Measurements from ENCODE around the gene CAPN5.

The CAPN5 gene

GRCh38 chr11:77054084-77054483, 12.7 kb upstream of the CAPN5 start:
- Histone ChIP-seq H3K27ac (ENCODE audit: low read depth, low read length, poor library complexity, severe bottlenecking) (no peak overlapping the region), H3K4me3 (ENCODE audit: low read depth, low read length, poor library complexity, severe bottlenecking) (no peak overlapping the region), H3K4me1 (ENCODE audit: insufficient read depth, low read length, severe bottlenecking) (no peaks in the 10 kb centered on the region), H3K4me2 (ENCODE audit: low read length) (no peak overlapping the region), H3K79me2 (ENCODE audit: insufficient read depth, low read length) (no peaks in the 10 kb centered on the region), H2AFZ (ENCODE audit: low read length) (no peak overlapping the region), H3K9ac (ENCODE audit: low read length) (no peak overlapping the region), H3F3A (ENCODE audit: insufficient read depth, low read length) (no peaks in the 10 kb centered on the region), H4K20me1 (ENCODE audit: insufficient read depth, low read length) (no peaks in the 10 kb centered on the region), H3K36me3 (ENCODE audit: insufficient read depth, low read length) (no peaks in the 10 kb centered on the region; the same call in 1 of the 2 replicates), H3K9me3 (ENCODE audit: low read length) (peaks cover 3% of the 10 kb centered on the region; the same call in 1 of the 2 replicates), H3K27me3 (ENCODE audit: insufficient read depth, low read length) (no peaks in the 10 kb centered on the region), H3K9me2 (ENCODE audit: low read depth, low read length) (no peaks in the 10 kb centered on the region)
- TF ChIP-seq EZH2 (IDR thresholded peaks at IDR 0.05; ENCODE audit: borderline replicate concordance, low read length) (no peak), CTCF (IDR thresholded peaks at IDR 0.05; ENCODE audit: low read length) (no peak)

- Histone ChIP-seq H3F3A (ENCODE audit: insufficient read depth, low read length) (no peaks in the 10 kb centered on the region), H3K36me3 (ENCODE audit: insufficient read depth, low read length) (no peaks in the 10 kb centered on the region; the same call in 1 of the 2 replicates), H3K4me1 (ENCODE audit: insufficient read depth, low read length, severe bottlenecking) (no peaks in the 10 kb centered on the region), H3K9ac (ENCODE audit: low read length) (no peak overlapping the region), H3K4me2 (ENCODE audit: low read length) (no peak overlapping the region), H4K20me1 (ENCODE audit: insufficient read depth, low read length) (no peaks in the 10 kb centered on the region), H2AFZ (ENCODE audit: low read length) (no peak overlapping the region), H3K27ac (ENCODE audit: low read depth, low read length, poor library complexity, severe bottlenecking) (no peak overlapping the region), H3K27me3 (ENCODE audit: insufficient read depth, low read length) (no peaks in the 10 kb centered on the region), H3K9me2 (ENCODE audit: low read depth, low read length) (no peaks in the 10 kb centered on the region), H3K79me2 (ENCODE audit: insufficient read depth, low read length) (no peaks in the 10 kb centered on the region), H3K9me3 (ENCODE audit: low read length) (peaks cover 3% of the 10 kb centered on the region; the same call in 1 of the 2 replicates), H3K4me3 (ENCODE audit: low read depth, low read length, poor library complexity, severe bottlenecking) (no peak overlapping the region)
- TF ChIP-seq CTCF (IDR thresholded peaks at IDR 0.05; ENCODE audit: low read length) (no peak), EZH2 (IDR thresholded peaks at IDR 0.05; ENCODE audit: borderline replicate concordance, low read length) (no peak)
Observed at GRCh38 chr11:77055101-77055561, 11.6 kb upstream of the CAPN5 start.

DNA sequence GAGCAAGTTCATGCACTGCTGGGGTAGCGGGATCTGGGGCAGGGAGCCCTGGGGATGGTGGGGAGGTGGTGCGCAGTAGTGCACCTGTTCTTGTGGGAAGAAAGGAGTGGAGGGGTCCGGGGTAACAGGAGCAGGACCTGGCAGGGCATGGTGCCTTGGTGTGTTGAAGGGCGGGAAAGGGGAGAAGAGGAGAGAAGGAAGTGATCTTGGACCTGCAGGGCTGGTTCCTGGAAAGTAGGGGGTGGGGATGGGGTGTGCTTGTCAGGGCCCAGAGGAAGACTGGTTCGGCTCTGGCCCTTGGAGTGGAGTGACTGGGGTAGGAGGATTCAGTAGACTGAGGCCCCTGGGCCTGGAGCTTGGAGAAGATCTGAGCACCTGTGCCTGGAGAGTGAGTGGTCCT, 10.9 kb upstream of the CAPN5 start:
- Histone ChIP-seq H4K20me1 (ENCODE audit: insufficient read depth, low read length) (no peaks in the 10 kb centered on the region), H3F3A (ENCODE audit: insufficient read depth, low read length) (no peaks in the 10 kb centered on the region), H3K4me2 (ENCODE audit: low read length) (no peak overlapping the region), H2AFZ (ENCODE audit: low read length) (no peak overlapping the region), H3K4me3 (ENCODE audit: low read depth, low read length, poor library complexity, severe bottlenecking) (no peak overlapping the region), H3K27ac (ENCODE audit: low read depth, low read length, poor library complexity, severe bottlenecking) (no peak overlapping the region), H3K36me3 (ENCODE audit: insufficient read depth, low read length) (no peaks in the 10 kb centered on the region; the same call in 1 of the 2 replicates), H3K79me2 (ENCODE audit: insufficient read depth, low read length) (no peaks in the 10 kb centered on the region), H3K9ac (ENCODE audit: low read length) (no peak overlapping the region), H3K9me2 (ENCODE audit: low read depth, low read length) (no peaks in the 10 kb centered on the region), H3K9me3 (ENCODE audit: low read length) (peaks cover 3% of the 10 kb centered on the region; the same call in 1 of the 2 replicates), H3K27me3 (ENCODE audit: insufficient read depth, low read length) (no peaks in the 10 kb centered on the region), H3K4me1 (ENCODE audit: insufficient read depth, low read length, severe bottlenecking) (no peaks in the 10 kb centered on the region)
- TF ChIP-seq CTCF (IDR thresholded peaks at IDR 0.05; ENCODE audit: low read length), result no peak
- no peak for TF ChIP-seq EZH2 (IDR thresholded peaks at IDR 0.05; ENCODE audit: borderline replicate concordance, low read length)
